Endothelial cell (in vitro differentiated cells): Measurements from ENCODE around the gene DEF6. TPM values are rescaled to one million over a fixed set of nuclear protein-coding genes. Genes with fewer than 3 reads are reported as not detected.
"Not testable (repeated sequence)": the region's sequence is repeated elsewhere in the genome, so short reads cannot be mapped to it uniquely, and the experiment has no call there.

Experiments used
- DNase-seq: peaks from one replicate; pipeline ENCODE4 v3.0.0; 2021; ENCODE audit warnings: low spot score
- H3K27ac Mint-ChIP-seq: one replicate; pipeline ENCODE4 v1.8.0; 2021; ENCODE audit warnings: mixed read lengths, inconsistent platforms; ENCODE audit not compliant: unreplicated experiment
- H3K27me3 Mint-ChIP-seq: one replicate; pipeline ENCODE4 v1.8.0; 2021; ENCODE audit warnings: mild to moderate bottlenecking, moderate library complexity, mixed read lengths, inconsistent platforms; ENCODE audit not compliant: unreplicated experiment
- H3K36me3 Mint-ChIP-seq: one replicate; pipeline ENCODE4 v1.8.0; 2021; ENCODE audit warnings: mild to moderate bottlenecking, low read depth, mixed read lengths, inconsistent platforms; ENCODE audit not compliant: unreplicated experiment
- H3K4me1 Mint-ChIP-seq: one replicate; pipeline ENCODE4 v1.8.0; 2021; ENCODE audit warnings: mild to moderate bottlenecking, mixed read lengths, inconsistent platforms; ENCODE audit not compliant: unreplicated experiment
- H3K4me3 Mint-ChIP-seq: one replicate; pipeline ENCODE4 v1.8.0; 2021; ENCODE audit warnings: mild to moderate bottlenecking, mixed read lengths, inconsistent platforms; ENCODE audit not compliant: unreplicated experiment
- H3K9me3 Mint-ChIP-seq: one replicate; pipeline ENCODE4 v1.8.0; 2021; ENCODE audit warnings: mixed read lengths, inconsistent platforms; ENCODE audit not compliant: unreplicated experiment
- total RNA-seq: library from RNA; stranded (reverse); fragmentation: NEBNext Ultra II Directional; extraction: Animal tissue kit (Norgen Biotek cat#: 25700); gene quantifications from one replicate; pipeline ENCODE4 v1.2.1, GENCODE V29; 2021; ENCODE audit not compliant: unreplicated experiment
- TF ChIP-seq, protein P1 (sequence below): fragments of 200-600 bp; sonication (generic); IDR thresholded peaks from one replicate; pipeline ENCODE4 v1.5.0; 2021; ENCODE audit warnings: antibody characterized with exemption; ENCODE audit not compliant: unreplicated experiment

The DEF6 gene
- total RNA-seq, 1 donor from 2014 or later: 24.0 TPM

DNA sequence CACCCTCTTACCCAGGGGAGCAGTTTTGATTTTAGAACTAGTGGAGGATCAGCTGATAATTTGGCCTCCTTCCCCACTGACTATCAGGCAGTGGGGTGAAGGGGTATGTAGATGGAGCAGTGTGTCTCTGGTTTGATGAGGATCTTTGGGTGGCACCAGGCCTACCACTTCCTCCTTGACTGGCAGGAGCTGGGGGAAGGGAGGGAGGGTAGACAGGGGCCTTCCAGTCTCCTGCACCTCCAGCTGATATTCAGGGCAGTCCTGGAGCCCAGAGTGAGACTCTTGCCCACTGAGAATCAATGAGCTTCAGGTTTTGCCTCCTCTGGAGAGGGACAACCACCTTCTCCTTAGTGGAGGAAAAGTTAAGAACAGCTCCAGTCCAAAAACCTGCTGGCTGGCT lies 3.2 kb downstream of the DEF6 start:
- Mint-ChIP-seq H3K36me3 (peaks cover 4% of the 10 kb centered on the region), H3K9me3 (no peaks in the 10 kb centered on the region), H3K4me3 (no peak overlapping the region), H3K27me3 (peaks cover 10% of the 10 kb centered on the region), H3K27ac (no peak overlapping the region), H3K4me1 (peaks cover 38% of the 10 kb centered on the region)
- TF ChIP-seq, protein P1, sequence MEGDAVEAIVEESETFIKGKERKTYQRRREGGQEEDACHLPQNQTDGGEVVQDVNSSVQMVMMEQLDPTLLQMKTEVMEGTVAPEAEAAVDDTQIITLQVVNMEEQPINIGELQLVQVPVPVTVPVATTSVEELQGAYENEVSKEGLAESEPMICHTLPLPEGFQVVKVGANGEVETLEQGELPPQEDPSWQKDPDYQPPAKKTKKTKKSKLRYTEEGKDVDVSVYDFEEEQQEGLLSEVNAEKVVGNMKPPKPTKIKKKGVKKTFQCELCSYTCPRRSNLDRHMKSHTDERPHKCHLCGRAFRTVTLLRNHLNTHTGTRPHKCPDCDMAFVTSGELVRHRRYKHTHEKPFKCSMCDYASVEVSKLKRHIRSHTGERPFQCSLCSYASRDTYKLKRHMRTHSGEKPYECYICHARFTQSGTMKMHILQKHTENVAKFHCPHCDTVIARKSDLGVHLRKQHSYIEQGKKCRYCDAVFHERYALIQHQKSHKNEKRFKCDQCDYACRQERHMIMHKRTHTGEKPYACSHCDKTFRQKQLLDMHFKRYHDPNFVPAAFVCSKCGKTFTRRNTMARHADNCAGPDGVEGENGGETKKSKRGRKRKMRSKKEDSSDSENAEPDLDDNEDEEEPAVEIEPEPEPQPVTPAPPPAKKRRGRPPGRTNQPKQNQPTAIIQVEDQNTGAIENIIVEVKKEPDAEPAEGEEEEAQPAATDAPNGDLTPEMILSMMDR: no peak
- DNase-seq: no peak

- peaks cover 28% of the 10 kb centered on the region for H3K4me1 Mint-ChIP-seq
- TF ChIP-seq, protein P1: no peak
- peaks cover 10% of the 10 kb centered on the region for H3K27me3 Mint-ChIP-seq
- H3K27ac Mint-ChIP-seq: peak overlapping the region; percentile 76
- DNase-seq: no peak
- H3K9me3 Mint-ChIP-seq: no peaks in the 10 kb centered on the region
- no peak overlapping the region for H3K4me3 Mint-ChIP-seq
- peaks cover 4% of the 10 kb centered on the region for H3K36me3 Mint-ChIP-seq
These were observed 5.1 kb downstream of the DEF6 start for GRCh38 chr6:35302604-35303241.

DNA sequence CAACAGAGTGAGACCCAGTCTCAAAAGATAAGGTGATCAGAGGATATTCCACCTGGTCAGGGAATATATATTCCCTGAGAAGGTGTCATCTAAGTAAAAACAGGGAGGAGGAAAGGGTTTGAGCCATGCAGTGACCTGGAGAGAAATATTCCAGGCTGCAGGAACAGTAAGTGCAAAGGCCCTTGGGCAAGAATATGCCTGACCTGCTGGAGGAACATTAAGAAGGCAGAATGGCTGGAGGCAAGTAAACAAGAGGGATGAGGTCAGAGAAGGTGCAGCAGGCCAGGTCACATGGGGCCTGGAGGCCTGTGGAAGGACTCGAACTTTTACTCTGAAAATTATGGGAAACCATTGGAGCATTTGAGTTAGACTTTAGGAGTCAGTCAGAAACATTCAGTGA lies 6.7 kb downstream of the DEF6 start:
- Mint-ChIP-seq H3K9me3 (no peaks in the 10 kb centered on the region), H3K4me1 (peaks cover 20% of the 10 kb centered on the region), H3K27ac (no peak overlapping the region), H3K27me3 (peaks cover 10% of the 10 kb centered on the region), H3K4me3 (no peak overlapping the region), H3K36me3 (peaks cover 4% of the 10 kb centered on the region)
- no peak for DNase-seq
- TF ChIP-seq, protein P1: no peak

DNA sequence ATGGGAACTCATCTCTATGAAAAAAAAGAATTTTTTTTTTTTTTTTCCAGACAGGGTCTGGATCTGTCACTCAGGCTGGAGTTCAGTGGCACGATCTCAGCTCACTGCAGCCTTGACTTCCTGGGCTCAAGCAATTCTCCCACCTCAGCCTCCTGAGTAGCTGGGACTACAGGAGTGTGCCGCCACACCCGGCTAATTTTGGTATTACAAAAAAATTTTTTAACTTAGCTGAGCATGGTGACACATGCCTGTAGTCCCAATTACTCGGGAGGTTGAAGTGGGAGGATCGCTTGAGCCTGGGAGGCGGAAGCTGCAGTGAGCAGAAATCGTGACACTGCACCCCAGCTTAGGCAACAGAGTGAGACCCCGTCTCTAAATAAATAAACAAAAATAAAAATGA lies 7.5 kb downstream of the DEF6 start:
- TF ChIP-seq, protein P1: no peak
- Mint-ChIP-seq H3K36me3 (no peaks in the 10 kb centered on the region), H3K27me3 (peaks cover 7% of the 10 kb centered on the region), H3K9me3 (no peaks in the 10 kb centered on the region), H3K4me1 (peaks cover 18% of the 10 kb centered on the region), H3K4me3 (no peak overlapping the region), H3K27ac (no peak overlapping the region)
- DNase-seq: no peak

DNA sequence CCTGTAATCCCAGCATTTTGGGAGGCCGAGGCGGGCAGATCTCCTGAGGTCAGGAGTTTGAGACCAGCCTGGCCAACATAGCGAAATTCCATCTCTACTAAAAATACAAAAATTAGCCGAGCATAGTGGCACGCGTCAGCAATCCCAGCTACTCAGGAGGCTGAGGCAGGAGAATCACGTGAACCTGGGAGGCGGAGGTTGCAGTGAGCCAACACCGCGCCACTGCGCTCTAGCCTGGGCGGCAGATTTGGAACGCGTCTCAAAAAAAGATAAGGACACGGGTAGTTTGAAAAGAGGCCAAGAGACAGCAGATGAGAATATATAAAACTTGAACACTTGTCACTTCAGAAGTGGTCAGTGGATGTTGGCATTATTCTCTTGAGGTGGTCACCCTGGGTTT lies 9.5 kb downstream of the DEF6 start:
- not testable (repeated sequence) for H3K36me3 Mint-ChIP-seq, H3K27me3 Mint-ChIP-seq, H3K4me3 Mint-ChIP-seq, H3K27ac Mint-ChIP-seq, H3K9me3 Mint-ChIP-seq, DNase-seq
- H3K4me1 Mint-ChIP-seq: peaks cover 38% of the 10 kb centered on the region

GRCh38 chr6:35308543-35308942 lies 10.9 kb downstream of the DEF6 start:
- H3K36me3 Mint-ChIP-seq, H3K27me3 Mint-ChIP-seq, H3K4me3 Mint-ChIP-seq, H3K9me3 Mint-ChIP-seq, DNase-seq, H3K27ac Mint-ChIP-seq: not testable (repeated sequence)
- H3K4me1 Mint-ChIP-seq: peaks cover 36% of the 10 kb centered on the region
